Caki2 (cell line): ENCODE data around the gene CDO1. TPM values are rescaled to one million over a fixed set of nuclear protein-coding genes. Genes with fewer than 3 reads are reported as not detected.
A peak's percentile ranks its signal among the peaks of the same experiment; 100 is the strongest.
"Not testable (repeated sequence)": the region's sequence is repeated elsewhere in the genome, so short reads cannot be mapped to it uniquely, and the experiment has no call there.

Source experiments
- DNase-seq: peaks from one replicate; pipeline ENCODE4 v3.0.0-alpha.2; 2015; ENCODE audit warnings: low read depth
- in situ Hi-C: cut with HindIII; loops from 2 replicates; pipeline ENCODE4 v1.10.0; 2016; ENCODE audit warnings: low sequenced_read_pairs, low pct_unique_long_range_greater_than_20kb, mixed read lengths
- total RNA-seq: library from RNA; depleted of rRNA; stranded (reverse); fragments of >200 nt; shearing (Covaris generic); gene quantifications from 2 replicates; pipeline ENCODE4 v1.2.3, GENCODE V29; 2014; ENCODE audit warnings: low replicate concordance

CDO1 gene
- total RNA-seq, 1 experiment from 2014 or later: not detected

GRCh38 chr5:115838885-115839518 lies 22.5 kb upstream of the CDO1 start:
- in situ Hi-C loops: no loop called here
- peak; percentile 51 for DNase-seq

GRCh38 chr5:115835481-115835880 lies 19.0 kb upstream of the CDO1 start:
- no peak for DNase-seq
- in situ Hi-C loops: no loop called here

- in situ Hi-C loops: no loop called here
- DNase-seq: no peak
These were observed 14.8 kb upstream of the CDO1 start for GRCh38 chr5:115831163-115831768.

- DNase-seq: no peak
- in situ Hi-C loops: no loop called here
These were observed 13.5 kb upstream of the CDO1 start for GRCh38 chr5:115829913-115830312.

- in situ Hi-C loops: no loop called here
- DNase-seq: no peak
These were observed 9.5 kb upstream of the CDO1 start for GRCh38 chr5:115825948-115826347.

GRCh38 chr5:115824983-115825382 lies 8.5 kb upstream of the CDO1 start:
- in situ Hi-C loops: not testable (repeated sequence)

GRCh38 chr5:115820846-115821245 lies 4.4 kb upstream of the CDO1 start:
- in situ Hi-C loops: no loop called here
- DNase-seq: no peak

More at GRCh38 chr5:115824983-115825382, 8.5 kb upstream of the CDO1 start:
- DNase-seq: not testable (repeated sequence)

GRCh38 chr5:115818821-115819220 lies 2.4 kb upstream of the CDO1 start:
- in situ Hi-C loops: no loop called here
- no peak for DNase-seq

GRCh38 chr5:115817386-115817785 lies 927 bp upstream of the CDO1 start:
- DNase-seq: no peak
- in situ Hi-C loops: no loop called here

GRCh38 chr5:115815693-115816225 lies 700 bp downstream of the CDO1 start:
- in situ Hi-C loops: no loop called here

GRCh38 chr5:115815006-115815692 lies 1.3 kb downstream of the CDO1 start:
- DNase-seq: no peak
- in situ Hi-C loops: no loop called here

More at GRCh38 chr5:115815693-115816225, 700 bp downstream of the CDO1 start:
- DNase-seq: no peak

- in situ Hi-C loops: no loop called here
These were observed 2.7 kb downstream of the CDO1 start for GRCh38 chr5:115813719-115814118.

GRCh38 chr5:115812372-115812771 lies 4.1 kb downstream of the CDO1 start:
- DNase-seq: no peak
- in situ Hi-C loops: no loop called here

More at GRCh38 chr5:115813719-115814118, 2.7 kb downstream of the CDO1 start:
- DNase-seq: no peak

GRCh38 chr5:115811406-115811805 lies 5.1 kb downstream of the CDO1 start:
- in situ Hi-C loops: no loop called here
- DNase-seq: no peak

GRCh38 chr5:115810761-115811160 lies 5.7 kb downstream of the CDO1 start:
- in situ Hi-C loops: no loop called here
- no peak for DNase-seq

GRCh38 chr5:115809946-115810345 lies 6.5 kb downstream of the CDO1 start:
- in situ Hi-C loops: no loop called here
- no peak for DNase-seq

- in situ Hi-C loops, DNase-seq: not testable (repeated sequence)
These were observed 8.4 kb downstream of the CDO1 start for GRCh38 chr5:115808066-115808465.

GRCh38 chr5:115807654-115808052 lies 8.8 kb downstream of the CDO1 start:
- in situ Hi-C loops: no loop called here
- DNase-seq: no peak

- in situ Hi-C loops: no loop called here
- DNase-seq: no peak
These were observed 9.3 kb downstream of the CDO1 start for GRCh38 chr5:115806986-115807653.
